Activated CD4-positive, alpha-beta T cell treated with anti-CD3 and anti-CD28 coated beads, Interleukin-2, Interleukin-4, amounts not matched to agents 100 ng/mL and 50 ng/mL, durations not matched to agents 16 hours and 8 hours (primary cell): ENCODE results near the gene ZNF346.

Source experiments
- DNase-seq: peaks from one replicate; pipeline ENCODE4 v3.0.0-alpha.2; 2020; ENCODE audit warnings: low spot score

ZNF346 gene

DNA sequence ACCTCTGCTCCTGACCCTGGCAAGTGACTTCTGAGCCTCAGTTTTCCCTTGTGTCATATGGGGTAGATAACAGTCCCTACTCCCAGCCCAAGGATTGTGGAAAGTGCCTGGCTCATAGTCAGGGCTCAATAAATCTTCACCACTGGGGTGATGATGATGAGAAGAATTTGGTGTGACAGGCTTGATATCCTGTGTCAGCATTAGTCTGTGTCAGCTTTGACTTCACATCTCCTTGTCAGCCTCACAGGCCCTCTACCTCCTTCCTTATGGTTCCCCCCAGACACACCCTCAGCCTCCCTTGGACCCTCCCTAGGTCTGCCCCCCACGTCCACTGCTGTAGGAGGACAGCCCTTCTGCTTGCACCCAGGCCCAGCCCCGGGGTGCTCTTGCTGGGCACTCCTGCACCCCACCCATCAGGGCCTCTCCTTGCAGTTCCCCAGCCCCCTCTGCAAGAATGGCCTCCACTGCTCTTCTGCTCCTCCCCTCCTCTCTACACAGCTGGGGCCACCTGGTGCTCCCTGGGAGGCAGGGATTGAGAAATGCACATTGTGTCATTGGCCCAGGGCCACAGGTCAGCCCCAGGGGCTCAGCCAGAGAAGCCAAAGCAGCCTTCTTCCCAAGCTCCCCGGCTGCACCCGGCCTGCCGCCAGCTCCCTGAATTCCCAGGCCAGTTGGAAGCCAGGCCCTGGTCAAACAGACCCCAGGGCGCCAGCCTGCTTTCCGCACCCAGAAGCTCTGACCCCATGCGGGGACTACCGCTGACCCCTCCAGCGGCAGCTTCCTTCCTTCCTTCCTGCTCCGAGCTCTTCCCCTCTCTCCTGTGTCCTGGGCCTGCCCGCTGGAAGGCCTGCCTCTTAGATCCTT, 72.0 kb downstream of the ZNF346 start:
- no peak for DNase-seq

DNA sequence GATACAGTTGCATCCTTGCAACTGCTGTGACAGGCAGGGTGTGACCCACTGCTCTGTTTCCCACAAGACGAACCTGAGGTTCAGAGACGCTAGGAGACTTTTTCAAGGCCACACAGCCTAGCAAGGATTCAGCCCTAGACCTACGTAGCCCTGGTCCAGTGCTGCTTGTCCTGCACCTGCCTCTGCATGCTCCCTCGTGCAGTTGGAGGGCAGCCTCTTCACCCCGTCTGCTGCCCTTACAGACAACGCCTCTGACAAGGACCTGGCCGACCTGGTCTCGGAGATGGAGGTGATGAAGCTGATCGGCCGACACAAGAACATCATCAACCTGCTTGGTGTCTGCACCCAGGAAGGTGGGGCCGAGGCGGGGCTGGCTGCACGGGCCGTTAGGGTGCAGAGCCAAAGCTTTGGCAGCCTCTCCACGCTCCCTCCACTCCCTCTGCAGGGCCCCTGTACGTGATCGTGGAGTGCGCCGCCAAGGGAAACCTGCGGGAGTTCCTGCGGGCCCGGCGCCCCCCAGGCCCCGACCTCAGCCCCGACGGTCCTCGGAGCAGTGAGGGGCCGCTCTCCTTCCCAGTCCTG, 72.7 kb downstream of the ZNF346 start:
- DNase-seq: no peak

GRCh38 chr5:177096162-177097015, 73.9 kb downstream of the ZNF346 start:
- DNase-seq: no peak

- no peak for DNase-seq
Measured at GRCh38 chr5:177097016-177097985, 74.8 kb downstream of the ZNF346 start.

DNA sequence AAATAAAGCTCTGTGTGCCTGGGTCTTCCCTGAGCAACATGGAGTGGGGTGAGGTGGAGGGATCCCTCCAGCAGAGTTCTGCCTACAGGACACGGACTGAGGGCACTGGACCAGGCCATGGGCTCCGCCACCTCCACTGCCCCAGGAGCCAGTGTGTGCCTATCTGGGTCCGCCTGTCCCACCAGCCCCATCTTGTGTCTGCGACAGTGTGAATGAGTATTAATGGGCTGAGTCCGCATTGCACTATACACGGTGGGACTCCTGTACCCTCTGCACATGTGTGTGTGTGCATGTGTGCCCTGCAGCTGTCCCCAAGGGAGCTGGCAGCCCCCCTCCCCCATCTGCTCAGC, 75.6 kb downstream of the ZNF346 start:
- no peak for DNase-seq

GRCh38 chr5:177098470-177099141, 76.1 kb downstream of the ZNF346 start:
- DNase-seq: no peak

GRCh38 chr5:177099422-177100093, 77.1 kb downstream of the ZNF346 start:
- no peak for DNase-seq

- no peak for DNase-seq
Measured at GRCh38 chr5:177100714-177101121, 78.2 kb downstream of the ZNF346 start.

DNA sequence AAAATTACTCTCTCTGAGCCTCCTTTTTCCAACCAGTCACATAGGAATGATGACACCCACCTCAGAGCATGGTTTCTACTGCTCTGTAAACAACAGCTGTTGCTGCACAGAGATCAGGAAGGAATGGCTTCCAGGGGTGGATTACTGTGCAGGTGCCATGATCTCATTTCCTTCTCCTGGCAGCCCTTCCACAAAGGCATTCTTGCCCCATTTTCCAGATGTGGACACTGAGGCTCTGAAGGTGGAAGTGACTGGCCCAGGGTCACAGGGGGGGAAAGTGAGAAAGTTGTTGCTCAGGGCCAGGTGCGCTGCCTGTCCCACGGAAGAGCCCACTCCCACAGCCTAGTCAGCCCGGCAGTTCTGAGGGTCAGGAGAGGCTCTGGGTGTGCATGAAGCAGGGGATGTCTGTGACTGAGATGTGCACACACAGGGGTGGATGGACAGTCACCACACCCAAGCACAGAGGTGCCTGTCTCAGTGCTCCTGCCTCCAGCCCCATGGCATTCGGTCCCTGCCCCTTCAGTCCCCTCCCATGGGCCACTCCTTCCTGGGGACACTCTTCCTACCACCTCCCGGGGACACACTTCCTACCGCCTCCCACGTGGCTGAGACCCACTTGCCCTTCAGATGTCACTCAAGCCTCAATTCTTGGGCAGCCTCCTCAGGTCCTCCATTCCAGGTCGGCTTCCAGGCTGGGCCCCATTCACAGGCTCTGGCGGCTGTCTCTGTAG, 81.2 kb downstream of the ZNF346 start:
- DNase-seq: no peak

DNA sequence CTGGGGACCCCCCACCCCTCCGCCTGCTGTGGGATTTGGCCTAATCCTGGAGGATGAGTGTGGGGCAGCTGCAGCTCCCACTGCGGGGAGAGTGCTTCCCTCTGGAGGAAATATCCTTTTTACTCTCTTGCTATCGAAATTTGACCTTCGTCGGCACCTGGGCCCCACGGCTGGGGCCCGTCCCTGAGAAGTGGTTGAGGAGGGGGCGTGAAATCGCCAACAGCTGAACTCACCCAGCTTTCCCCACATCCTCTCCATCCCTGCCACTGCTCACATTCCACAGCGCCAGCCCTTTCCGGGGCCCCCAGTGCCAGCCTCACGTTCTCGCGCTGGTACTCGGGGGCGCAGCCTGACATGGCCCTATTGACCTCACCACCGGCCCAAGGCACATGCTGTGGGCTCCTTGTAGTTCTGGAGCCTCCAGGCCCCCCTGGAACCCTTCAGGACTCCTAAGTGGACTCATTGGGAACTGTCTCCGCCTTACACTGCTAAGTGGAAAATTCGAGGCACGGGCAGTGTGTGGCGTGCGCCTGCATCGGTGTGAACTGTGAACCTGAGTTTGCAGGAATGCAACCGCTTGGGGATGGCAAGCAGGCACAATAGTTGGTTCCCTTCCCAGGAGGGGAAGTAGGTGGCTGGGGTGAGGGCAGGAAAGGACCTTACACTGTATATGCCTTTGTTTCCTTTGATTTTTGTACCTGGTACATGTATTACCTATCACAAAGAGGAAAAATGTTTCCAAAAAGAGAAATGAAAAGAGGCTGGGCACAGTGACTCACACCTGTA, 83.4 kb downstream of the ZNF346 start:
- DNase-seq: no peak

DNA sequence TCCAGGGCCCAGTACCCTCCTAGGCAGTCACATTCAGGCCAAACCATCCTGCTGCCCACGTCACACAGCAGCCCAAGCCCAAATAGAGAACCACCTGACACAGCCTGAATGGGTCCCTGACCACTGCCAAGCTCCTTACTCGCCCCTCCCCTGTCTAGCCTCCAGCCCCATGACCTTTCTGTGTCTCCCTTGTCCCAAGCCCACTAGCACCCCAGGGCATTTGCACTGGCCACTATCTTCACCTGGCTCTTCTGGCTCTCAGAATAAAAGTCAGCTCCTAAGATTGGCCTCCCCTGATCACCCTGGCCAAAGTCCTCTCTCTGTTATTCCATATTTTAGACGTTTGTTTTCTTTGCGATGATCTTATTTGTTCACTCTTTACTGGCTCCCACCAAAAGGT, 84.7 kb downstream of the ZNF346 start:
- no peak for DNase-seq

- no peak for DNase-seq
Measured at GRCh38 chr5:177109810-177110209, 87.3 kb downstream of the ZNF346 start.

GRCh38 chr5:177111720-177112394, 89.4 kb downstream of the ZNF346 start:
- DNase-seq: peak; percentile 69

DNA sequence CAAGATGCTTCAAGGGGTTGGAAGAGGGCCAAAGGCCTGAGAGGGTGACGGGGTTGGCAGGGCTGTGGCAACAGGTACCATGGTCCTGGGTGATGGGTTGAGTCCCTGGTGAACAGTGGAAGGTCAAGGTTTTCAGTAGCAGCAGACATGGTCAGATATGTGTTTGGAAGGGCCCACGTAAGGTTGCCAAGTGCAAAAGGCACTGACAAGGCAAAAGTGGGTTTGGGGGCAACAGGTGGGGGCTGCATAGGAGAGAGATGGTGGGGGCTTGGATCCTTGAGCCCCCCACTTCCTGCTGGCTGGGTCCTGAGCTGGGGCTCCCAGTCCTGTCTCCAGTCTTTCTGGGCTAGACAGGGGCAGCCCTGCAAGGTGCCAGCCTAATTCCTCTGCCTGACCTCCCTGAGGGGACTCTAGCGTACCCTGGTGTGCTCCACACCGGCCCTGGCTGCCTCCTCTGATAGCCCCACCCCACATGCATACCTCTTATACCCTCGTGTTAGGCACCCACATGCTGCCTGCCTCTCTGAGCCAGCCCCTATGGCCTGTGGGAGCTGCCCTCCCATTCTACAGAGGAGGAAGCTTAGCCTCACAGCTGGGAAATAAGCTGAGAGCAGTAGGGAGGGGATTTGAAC, 90.2 kb downstream of the ZNF346 start:
- no peak for DNase-seq

- DNase-seq: peak; percentile 84
Measured at GRCh38 chr5:177113566-177114424, 91.3 kb downstream of the ZNF346 start.

- DNase-seq: peak; percentile 88
Measured at GRCh38 chr5:177116631-177117373, 94.3 kb downstream of the ZNF346 start.
